AG09309 (cell line): ENCODE data around the gene ESR2.

ENCODE experiments used
- DNase-seq: peaks from one replicate; pipeline ENCODE4 v3.0.0-alpha.2; 2010; ENCODE audit warnings: low read depth
- H3K4me3 ChIP-seq: 2 replicates; pipeline ENCODE4 v1.5.1; 2011; ENCODE audit warnings: mild to moderate bottlenecking, low read depth, low read length, moderate library complexity; ENCODE audit not compliant: control insufficient read depth
- TF ChIP-seq, protein P1 (sequence below): IDR thresholded peaks from 2 replicates; pipeline ENCODE4 v1.5.1; 2011; ENCODE audit warnings: mild to moderate bottlenecking, low read depth, low read length, inconsistent platforms; ENCODE audit not compliant: insufficient read depth, control insufficient read depth; ENCODE audit errors: missing control alignments

ESR2 gene

DNA sequence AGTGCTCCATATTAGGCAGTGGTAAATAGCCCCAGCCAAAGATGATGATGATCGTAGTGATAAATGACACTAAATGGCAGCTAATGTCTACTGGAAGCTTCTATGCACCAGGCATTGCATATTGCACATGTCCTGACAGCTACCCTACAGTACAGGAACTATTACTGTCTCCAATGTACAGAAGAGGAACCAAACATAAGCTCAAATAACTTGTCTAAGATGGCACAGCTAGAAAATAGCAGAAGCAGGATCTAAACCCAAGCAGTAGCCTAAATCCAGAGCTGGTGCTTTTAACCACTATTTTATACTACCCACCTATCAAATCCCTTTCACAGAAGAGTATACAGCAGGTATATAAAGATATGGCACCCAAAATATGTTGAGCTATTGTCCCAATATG is 28.9 kb downstream of the ESR2 start:
- TF ChIP-seq, protein P1, sequence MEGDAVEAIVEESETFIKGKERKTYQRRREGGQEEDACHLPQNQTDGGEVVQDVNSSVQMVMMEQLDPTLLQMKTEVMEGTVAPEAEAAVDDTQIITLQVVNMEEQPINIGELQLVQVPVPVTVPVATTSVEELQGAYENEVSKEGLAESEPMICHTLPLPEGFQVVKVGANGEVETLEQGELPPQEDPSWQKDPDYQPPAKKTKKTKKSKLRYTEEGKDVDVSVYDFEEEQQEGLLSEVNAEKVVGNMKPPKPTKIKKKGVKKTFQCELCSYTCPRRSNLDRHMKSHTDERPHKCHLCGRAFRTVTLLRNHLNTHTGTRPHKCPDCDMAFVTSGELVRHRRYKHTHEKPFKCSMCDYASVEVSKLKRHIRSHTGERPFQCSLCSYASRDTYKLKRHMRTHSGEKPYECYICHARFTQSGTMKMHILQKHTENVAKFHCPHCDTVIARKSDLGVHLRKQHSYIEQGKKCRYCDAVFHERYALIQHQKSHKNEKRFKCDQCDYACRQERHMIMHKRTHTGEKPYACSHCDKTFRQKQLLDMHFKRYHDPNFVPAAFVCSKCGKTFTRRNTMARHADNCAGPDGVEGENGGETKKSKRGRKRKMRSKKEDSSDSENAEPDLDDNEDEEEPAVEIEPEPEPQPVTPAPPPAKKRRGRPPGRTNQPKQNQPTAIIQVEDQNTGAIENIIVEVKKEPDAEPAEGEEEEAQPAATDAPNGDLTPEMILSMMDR, result no peak
- H3K4me3 ChIP-seq, result no peak overlapping the region
- no peak for DNase-seq

DNA sequence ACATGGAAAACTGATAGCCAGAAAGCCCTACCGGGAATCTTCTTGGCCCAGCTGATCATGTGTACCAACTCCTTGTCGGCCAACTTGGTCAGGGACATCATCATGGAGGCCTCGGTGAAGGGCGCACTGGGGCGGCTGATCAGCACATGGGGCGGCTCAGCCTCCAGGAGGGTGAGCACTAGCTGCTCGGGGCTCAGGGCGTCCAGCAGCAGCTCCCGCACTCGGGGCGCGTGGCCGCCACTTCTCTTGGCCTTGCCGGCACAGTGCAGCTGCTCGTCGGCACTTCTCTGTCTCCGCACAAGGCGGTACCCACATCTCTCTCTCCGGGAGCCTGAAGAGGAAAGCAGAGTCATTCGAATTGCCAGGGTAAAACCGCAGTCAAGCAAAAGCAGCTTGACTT is 33.8 kb downstream of the ESR2 start:
- TF ChIP-seq, protein P1, result no peak
- H3K4me3 ChIP-seq, result no peak overlapping the region
- DNase-seq, result no peak

DNA sequence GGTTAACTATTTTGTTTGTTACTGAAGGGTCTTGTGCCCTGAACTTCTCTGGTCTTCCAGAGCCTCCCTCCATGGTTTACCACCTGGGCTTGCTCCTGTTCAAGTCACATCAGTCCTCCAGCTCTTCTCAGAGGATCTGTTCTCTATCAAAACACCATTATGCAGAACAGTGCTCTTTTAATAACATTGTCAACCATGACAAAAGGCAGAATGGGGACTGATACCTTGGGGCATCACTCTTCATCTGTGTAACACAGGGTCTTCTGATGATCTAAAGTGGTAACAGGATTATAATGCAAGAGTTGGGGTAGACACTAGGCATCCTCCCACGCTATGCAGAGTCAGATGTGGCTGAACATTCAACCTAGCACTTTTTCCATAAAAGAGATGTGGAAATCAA is 38.4 kb downstream of the ESR2 start:
- no peak for DNase-seq
- TF ChIP-seq, protein P1, result no peak
- no peak overlapping the region for H3K4me3 ChIP-seq

DNA sequence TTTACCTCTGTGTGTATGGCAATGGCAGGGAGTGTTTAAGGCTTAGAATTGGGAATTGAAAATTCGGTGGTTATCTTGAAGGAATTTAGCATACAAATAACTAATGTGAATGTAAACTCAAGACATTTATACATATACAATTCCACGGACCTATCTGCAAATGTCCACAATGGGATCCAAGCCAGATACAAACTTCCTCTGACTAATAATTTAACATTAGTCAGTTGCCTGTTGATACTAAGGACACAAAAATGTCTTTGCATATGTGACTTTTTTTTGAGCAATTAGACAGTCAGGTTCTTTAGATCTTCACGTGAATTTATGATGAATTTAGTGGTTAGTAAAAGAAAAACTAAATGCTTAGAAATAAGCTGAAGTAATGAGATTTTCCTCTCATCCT is 40.5 kb downstream of the ESR2 start:
- no peak overlapping the region for H3K4me3 ChIP-seq
- TF ChIP-seq, protein P1, result no peak
- DNase-seq, result no peak

DNA sequence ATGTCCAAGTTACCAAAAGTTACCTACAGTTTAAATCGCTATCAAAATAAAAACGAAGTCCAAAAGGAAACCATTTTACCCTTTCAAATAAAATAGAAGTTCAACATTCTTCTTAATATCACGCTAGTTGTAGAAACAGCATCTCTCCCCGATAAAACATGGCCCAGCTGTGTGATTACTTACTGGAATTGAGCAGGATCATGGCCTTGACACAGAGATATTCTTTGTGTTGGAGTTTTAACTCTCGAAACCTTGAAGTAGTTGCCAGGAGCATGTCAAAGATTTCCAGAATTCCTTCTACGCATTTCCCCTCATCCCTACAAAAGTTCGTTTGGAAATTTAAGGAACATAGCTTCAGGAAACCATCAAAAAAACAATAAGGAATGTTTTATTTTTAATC is 44.8 kb downstream of the ESR2 start:
- TF ChIP-seq, protein P1, result no peak
- DNase-seq, result no peak
- H3K4me3 ChIP-seq, result no peak overlapping the region

DNA sequence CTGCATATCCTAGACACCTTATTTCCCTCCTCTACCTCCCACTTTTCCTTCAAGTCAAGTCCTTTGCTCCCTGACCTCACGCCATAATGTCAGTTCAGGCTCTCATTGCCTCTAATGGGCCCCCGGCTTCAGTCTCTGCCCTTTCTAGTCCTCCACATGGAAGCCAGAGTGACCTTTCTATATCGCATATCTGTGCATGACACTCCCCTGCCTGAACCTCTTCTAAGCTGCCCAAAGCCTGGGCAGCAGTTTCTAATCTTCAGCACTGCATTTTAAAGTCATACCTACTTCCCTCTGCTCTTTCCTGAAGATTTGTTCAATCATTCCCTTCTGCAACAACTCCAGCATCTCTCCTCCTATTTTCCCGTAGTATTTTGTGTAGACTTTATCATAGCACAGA is 45.5 kb downstream of the ESR2 start:
- TF ChIP-seq, protein P1, result no peak
- no peak overlapping the region for H3K4me3 ChIP-seq
- DNase-seq, result no peak

DNA sequence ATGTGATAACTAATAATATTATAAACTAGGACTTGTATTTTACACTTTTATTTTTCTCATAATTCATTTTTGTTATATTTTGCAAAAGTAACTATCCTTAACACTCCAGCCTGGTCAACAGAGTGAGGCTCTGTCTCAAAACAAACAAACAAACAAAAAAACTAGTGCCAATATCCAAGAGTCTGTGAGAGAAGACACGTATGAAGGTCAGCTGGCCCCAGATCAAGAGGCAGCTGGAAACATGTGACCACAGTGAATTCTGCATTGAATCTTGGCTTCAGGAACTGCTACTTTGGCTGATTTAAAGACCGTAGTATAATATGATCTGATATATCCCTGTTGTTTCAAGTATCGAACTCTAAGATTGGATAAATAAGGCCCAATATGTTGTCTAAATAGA is 47.0 kb downstream of the ESR2 start:
- H3K4me3 ChIP-seq, result no peak overlapping the region
- TF ChIP-seq, protein P1, result no peak
- DNase-seq, result no peak
